Activated T-helper 2 cell treated with anti-CD3 and anti-CD28 coated beads, Interferon-gamma antibody, Interleukin-2, Interleukin-4, amounts not matched to agents 10 μg/mL and 5 μg/mL and 100 μg/mL, durations not matched to agents 14 hours and 24 hours and 36 hours (primary cell): ENCODE results near the gene STK32C. TPM values are rescaled to one million over a fixed set of nuclear protein-coding genes. Genes with fewer than 3 reads are reported as not detected.
"Not testable (repeated sequence)": the region's sequence is repeated elsewhere in the genome, so short reads cannot be mapped to it uniquely, and the experiment has no call there.

ENCODE experiments used
- DNase-seq: peaks from one replicate; pipeline ENCODE4 v3.0.0; 2021; ENCODE audit warnings: low spot score
- H3K27ac Mint-ChIP-seq: one replicate; pipeline ENCODE4 v1.8.0; 2021; ENCODE audit warnings: mixed read lengths
- H3K27me3 Mint-ChIP-seq: one replicate; pipeline ENCODE4 v1.8.0; 2021; ENCODE audit warnings: low read depth, mixed read lengths
- H3K36me3 Mint-ChIP-seq: one replicate; pipeline ENCODE4 v1.8.0; 2021; ENCODE audit warnings: low read depth, mixed read lengths
- H3K4me1 Mint-ChIP-seq: one replicate; pipeline ENCODE4 v1.8.0; 2021; ENCODE audit warnings: low read depth, mixed read lengths
- H3K4me3 Mint-ChIP-seq: one replicate; pipeline ENCODE4 v1.8.0; 2021; ENCODE audit warnings: low read depth, mild to moderate bottlenecking, moderate library complexity, mixed read lengths
- H3K9me3 Mint-ChIP-seq: one replicate; pipeline ENCODE4 v1.8.0; 2021; ENCODE audit warnings: mixed read lengths
- intact Hi-C: fragments of 100-400 bp; cut with micrococcal nuclease; formaldehyde crosslinking; loops from one replicate; pipeline ENCODE4 v1.15.1; 2023
- total RNA-seq: library from RNA; stranded (reverse); gene quantifications from 2 replicates; pipeline ENCODE4 v1.2.3, GENCODE V29; 2022

STK32C gene
- total RNA-seq, 1 donor from 2014 or later, result 17.3 TPM

GRCh38 chr10:132347211-132347930, 39.6 kb upstream of the STK32C start:
- DNase-seq, result no peak
- Mint-ChIP-seq H3K27me3 (no peaks in the 10 kb centered on the region), H3K9me3 (no peaks in the 10 kb centered on the region), H3K27ac (no peak overlapping the region), H3K4me3 (no peak overlapping the region), H3K36me3 (no peaks in the 10 kb centered on the region), H3K4me1 (no peaks in the 10 kb centered on the region)
- intact Hi-C loops, result no loop called here

DNA sequence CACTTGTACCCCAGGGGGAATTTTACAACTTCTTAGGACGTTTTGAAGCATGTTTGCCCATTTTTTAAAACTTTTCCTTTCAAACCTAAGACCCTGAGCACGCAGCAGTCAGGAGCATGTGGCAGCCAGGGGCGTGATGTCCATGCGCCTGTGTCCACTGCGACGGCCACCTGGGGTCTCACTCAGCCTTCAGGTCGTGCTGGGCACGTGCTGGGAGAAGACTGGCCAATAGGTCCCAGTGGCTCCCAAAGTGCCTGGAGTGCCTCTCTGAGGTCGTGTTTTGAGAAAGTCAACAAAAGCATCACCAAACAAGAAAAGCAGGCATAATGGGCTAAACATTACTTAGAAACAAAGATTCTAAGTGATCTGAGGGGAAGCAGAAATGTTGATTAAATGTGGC, 39.1 kb upstream of the STK32C start:
- intact Hi-C loops, result no loop called here
- no peaks in the 10 kb centered on the region for H3K4me1 Mint-ChIP-seq
- H3K9me3 Mint-ChIP-seq, result no peaks in the 10 kb centered on the region
- H3K27me3 Mint-ChIP-seq, result no peaks in the 10 kb centered on the region
- no peak for DNase-seq
- H3K27ac Mint-ChIP-seq, result no peak overlapping the region
- no peaks in the 10 kb centered on the region for H3K36me3 Mint-ChIP-seq
- no peak overlapping the region for H3K4me3 Mint-ChIP-seq

DNA sequence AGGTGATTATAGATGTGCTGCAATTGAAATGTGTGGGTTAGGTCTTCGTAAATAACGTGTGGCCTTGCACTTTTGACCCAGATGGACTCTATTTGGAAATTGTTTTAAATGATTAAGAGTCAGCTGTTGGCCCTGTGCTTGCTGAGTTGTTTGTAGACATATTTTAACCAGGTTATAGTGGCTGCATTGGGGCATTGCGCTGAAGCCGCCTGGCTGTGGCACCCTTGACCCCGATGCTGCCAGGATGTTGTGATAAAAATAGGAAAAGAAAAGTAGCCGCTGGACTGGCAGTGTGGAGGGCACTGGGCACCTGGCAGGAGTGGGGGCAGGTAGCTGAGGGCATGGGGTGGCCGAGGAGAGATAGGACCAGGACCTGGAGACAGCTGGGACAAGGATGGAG, 37.6 kb upstream of the STK32C start:
- Mint-ChIP-seq H3K36me3 (no peaks in the 10 kb centered on the region), H3K27me3 (no peaks in the 10 kb centered on the region), H3K4me1 (no peaks in the 10 kb centered on the region), H3K4me3 (no peak overlapping the region), H3K9me3 (no peaks in the 10 kb centered on the region), H3K27ac (no peak overlapping the region)
- no peak for DNase-seq
- intact Hi-C loops, result no loop called here

DNA sequence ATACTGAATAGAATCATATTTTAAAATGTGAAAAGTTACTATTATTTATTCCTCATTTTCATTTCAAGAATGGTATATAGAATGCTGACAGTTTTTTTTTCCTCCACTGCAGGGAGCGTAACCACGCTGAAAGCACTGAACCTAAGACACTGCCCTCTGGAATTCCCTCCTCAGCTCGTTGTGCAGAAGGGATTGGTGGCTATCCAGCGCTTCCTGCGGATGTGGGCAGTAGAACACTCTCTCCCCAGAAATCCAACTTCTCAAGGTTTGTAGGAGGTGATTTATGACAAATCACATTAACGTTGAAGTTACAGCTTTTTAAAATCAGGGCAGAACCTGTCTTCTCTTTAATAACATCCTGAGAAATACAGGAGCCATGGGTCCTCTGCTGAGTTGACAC, 36.6 kb upstream of the STK32C start:
- intact Hi-C loops, result no loop called here
- no peak overlapping the region for H3K27ac Mint-ChIP-seq
- no peaks in the 10 kb centered on the region for H3K4me1 Mint-ChIP-seq
- H3K36me3 Mint-ChIP-seq, result no peaks in the 10 kb centered on the region
- H3K27me3 Mint-ChIP-seq, result no peaks in the 10 kb centered on the region
- no peaks in the 10 kb centered on the region for H3K9me3 Mint-ChIP-seq
- H3K4me3 Mint-ChIP-seq, result no peak overlapping the region
- no peak for DNase-seq

DNA sequence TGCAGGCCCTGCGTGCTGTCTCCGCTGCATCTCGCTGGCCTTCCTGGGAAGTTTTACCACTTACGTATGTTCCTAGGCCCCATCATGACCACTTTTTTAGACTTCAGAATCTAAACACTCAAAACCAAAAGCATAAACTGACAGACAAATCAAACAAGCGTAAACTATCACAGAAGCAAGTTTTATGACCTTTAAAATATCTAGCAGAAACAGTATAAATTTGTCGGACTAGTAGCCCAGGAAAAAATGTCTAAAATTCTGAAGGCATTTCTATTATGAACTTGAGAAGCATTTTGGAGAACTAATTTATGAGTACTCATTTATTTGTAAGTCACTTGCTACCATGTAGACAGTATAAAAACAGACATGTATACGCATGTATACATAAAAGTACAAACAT, 34.8 kb upstream of the STK32C start:
- no peak overlapping the region for H3K4me3 Mint-ChIP-seq
- no peaks in the 10 kb centered on the region for H3K9me3 Mint-ChIP-seq

DNA sequence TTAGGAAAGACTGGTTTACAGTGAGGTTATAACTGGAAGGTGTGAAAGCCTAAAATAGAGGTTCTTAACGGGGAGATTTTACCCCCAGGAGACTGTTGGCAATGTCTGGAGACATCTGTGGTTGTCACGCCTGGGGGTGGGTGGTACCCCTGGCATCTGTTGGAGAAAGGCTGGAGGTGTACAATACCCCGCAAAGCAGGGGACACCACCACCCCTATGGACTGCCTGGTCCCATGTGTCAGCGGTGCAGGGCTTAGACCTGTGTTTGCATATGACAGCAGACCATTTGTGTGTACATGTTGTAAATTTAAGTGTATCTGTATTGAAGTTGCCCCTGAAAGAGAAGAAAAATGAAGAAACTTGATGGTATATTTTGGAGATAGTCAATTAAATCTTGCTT, 34.0 kb upstream of the STK32C start:
- no peaks in the 10 kb centered on the region for H3K36me3 Mint-ChIP-seq
- no peak for DNase-seq
- no peaks in the 10 kb centered on the region for H3K27me3 Mint-ChIP-seq
- peaks cover 8% of the 10 kb centered on the region for H3K4me1 Mint-ChIP-seq
- no peak overlapping the region for H3K4me3 Mint-ChIP-seq
- H3K9me3 Mint-ChIP-seq, result no peaks in the 10 kb centered on the region
- intact Hi-C loops, result no loop called here
- H3K27ac Mint-ChIP-seq, result no peak overlapping the region

More for the DNA sequence above, 34.8 kb upstream of the STK32C start:
- intact Hi-C loops, result no loop called here
- H3K27ac Mint-ChIP-seq, result no peak overlapping the region
- peaks cover 1% of the 10 kb centered on the region for H3K4me1 Mint-ChIP-seq
- no peak for DNase-seq
- H3K27me3 Mint-ChIP-seq, result no peaks in the 10 kb centered on the region
- no peaks in the 10 kb centered on the region for H3K36me3 Mint-ChIP-seq

GRCh38 chr10:132341017-132341416, 33.3 kb upstream of the STK32C start:
- no peak overlapping the region for H3K4me3 Mint-ChIP-seq
- no peaks in the 10 kb centered on the region for H3K27me3 Mint-ChIP-seq
- intact Hi-C loops, result no loop called here
- DNase-seq, result no peak
- no peaks in the 10 kb centered on the region for H3K36me3 Mint-ChIP-seq
- no peak overlapping the region for H3K27ac Mint-ChIP-seq
- no peaks in the 10 kb centered on the region for H3K9me3 Mint-ChIP-seq
- H3K4me1 Mint-ChIP-seq, result peaks cover 13% of the 10 kb centered on the region

DNA sequence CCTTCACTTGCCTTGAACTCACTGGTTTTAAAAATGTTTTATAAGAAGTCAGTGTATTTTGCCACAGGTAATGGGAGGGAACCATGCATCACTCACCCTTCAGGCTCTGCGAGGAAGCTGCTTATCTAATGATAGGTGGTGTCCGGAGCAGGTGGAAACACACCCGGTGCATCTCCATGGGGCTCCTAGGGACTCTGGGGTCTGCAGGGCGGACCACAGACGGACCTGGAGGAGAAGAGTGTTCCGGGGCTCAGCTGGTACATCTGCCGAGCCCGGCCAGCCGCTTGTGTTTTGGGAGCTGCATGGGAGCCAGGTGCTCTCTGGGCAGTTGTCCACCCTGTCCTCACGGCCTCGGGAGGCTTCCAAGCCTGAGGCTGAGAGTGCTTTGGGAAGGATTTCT, 31.5 kb upstream of the STK32C start:
- intact Hi-C loops, result loop anchor here (10.0 kb wide), 1 partner anchor 196 kb away; the partner anchor contains the start of gene INPP5A
- H3K27me3 Mint-ChIP-seq, result no peaks in the 10 kb centered on the region
- H3K9me3 Mint-ChIP-seq, result no peaks in the 10 kb centered on the region
- no peak overlapping the region for H3K4me3 Mint-ChIP-seq
- H3K27ac Mint-ChIP-seq, result no peak overlapping the region
- peaks cover 18% of the 10 kb centered on the region for H3K4me1 Mint-ChIP-seq
- no peaks in the 10 kb centered on the region for H3K36me3 Mint-ChIP-seq
- DNase-seq, result no peak

- Mint-ChIP-seq H3K36me3 (no peaks in the 10 kb centered on the region), H3K27ac (no peak overlapping the region), H3K27me3 (no peaks in the 10 kb centered on the region), H3K9me3 (no peaks in the 10 kb centered on the region), H3K4me1 (peaks cover 18% of the 10 kb centered on the region), H3K4me3 (no peak overlapping the region)
- intact Hi-C loops, result loop anchor here (10.0 kb wide), 1 partner anchor 196 kb away; the partner anchor contains the start of gene INPP5A
- no peak for DNase-seq
These were observed 31.1 kb upstream of the STK32C start for GRCh38 chr10:132338876-132339275.

DNA sequence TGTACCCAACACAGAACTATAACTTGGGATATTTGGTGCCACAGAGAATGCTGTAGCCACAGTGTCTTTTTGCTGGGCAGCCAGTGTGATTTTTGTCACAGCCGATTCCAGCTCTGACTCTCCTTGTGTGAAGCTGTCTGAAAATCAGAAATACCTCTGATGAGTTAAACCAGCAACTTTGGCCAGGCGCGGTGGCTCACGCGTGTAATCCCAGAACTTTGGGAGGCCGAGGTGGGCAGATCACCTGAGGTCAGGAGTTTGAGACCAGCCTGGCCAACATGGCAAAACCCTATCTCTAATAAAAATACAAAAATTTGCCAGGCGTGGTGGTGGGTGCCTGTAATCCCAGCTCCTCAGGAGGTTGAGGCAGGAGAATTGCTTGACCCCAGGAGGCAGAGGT, 30.1 kb upstream of the STK32C start:
- peak overlapping the region; percentile 81 for H3K4me3 Mint-ChIP-seq
- H3K27ac Mint-ChIP-seq, H3K9me3 Mint-ChIP-seq, DNase-seq, H3K27me3 Mint-ChIP-seq, H3K36me3 Mint-ChIP-seq: not testable (repeated sequence)
- peaks cover 25% of the 10 kb centered on the region for H3K4me1 Mint-ChIP-seq
- intact Hi-C loops, result loop anchor here (10.0 kb wide), 1 partner anchor 197 kb away; the partner anchor contains the start of gene INPP5A

DNA sequence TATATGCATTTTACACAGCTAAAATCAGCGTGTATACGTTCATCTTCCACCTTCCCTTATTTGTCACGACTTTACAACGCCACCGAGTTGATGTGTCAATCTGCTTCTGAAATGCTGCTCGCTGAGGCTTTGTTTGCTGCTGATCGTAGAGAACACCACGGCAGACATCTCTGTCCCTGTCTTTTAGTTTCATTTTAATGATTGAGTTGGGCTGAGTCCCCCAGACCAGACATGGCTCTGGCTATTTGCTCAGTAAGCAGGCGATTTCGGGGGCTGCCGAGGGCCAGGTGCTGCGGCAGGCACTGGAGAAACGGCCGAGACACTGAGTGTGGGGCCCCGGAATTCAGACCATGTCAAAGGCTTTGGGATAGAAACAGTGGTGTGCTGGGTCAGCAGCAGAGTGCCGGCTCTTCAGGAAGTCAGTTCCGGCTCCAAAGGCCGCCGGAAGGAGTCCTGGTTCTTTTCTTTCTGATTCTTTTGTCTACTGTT, 29.2 kb upstream of the STK32C start:
- no peak for DNase-seq
- Mint-ChIP-seq H3K4me1 (peaks cover 27% of the 10 kb centered on the region), H3K4me3 (peak overlapping the region; percentile 81), H3K27ac (peak overlapping the region; percentile 13), H3K27me3 (no peaks in the 10 kb centered on the region), H3K36me3 (peaks cover under 1% of the 10 kb centered on the region), H3K9me3 (no peaks in the 10 kb centered on the region)
- intact Hi-C loops, result loop anchor here (10.0 kb wide), 1 partner anchor 198 kb away; the partner anchor contains the start of gene INPP5A

DNA sequence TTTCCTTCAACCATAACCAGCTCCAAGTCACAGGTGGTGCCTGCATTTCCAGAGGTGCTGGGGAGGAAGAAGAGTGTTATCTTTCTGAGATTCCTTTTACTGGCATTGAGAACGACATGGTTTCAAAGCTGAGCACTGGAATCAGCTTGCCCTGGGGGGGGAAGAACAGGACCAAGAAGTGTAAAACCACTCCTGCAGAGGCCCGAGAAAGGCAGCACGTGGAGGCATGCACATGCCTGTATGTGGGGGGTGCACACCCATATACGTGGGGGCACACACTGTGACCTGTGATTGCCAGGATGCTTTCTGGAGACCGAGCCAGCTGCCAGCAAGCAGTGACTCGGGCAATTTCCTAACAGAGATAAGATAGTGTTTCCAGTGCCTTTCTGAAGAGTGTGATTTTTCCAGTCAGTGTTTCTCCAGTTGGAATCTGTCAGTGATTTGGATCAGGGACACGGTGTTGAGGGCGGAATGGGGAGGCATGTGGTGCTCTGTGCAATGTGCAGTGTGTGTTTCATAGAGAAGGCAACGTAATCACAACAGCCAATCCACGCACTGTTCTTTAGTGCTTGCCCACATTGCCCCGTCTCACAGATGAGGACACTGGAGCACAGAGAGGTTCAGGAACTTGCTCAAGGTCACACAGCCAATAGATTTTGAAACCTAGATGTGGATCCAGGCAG, 28.5 kb upstream of the STK32C start:
- H3K27me3 Mint-ChIP-seq, result no peaks in the 10 kb centered on the region
- H3K9me3 Mint-ChIP-seq, result no peaks in the 10 kb centered on the region
- DNase-seq, result no peak
- H3K36me3 Mint-ChIP-seq, result peaks cover 9% of the 10 kb centered on the region
- peak overlapping the region; percentile 24 for H3K4me3 Mint-ChIP-seq
- intact Hi-C loops, result loop anchor here (10.0 kb wide), 1 partner anchor 199 kb away; the partner anchor contains the start of gene INPP5A
- H3K4me1 Mint-ChIP-seq, result peaks cover 27% of the 10 kb centered on the region
- no peak overlapping the region for H3K27ac Mint-ChIP-seq
